Cardiac fibroblast (primary cell): ENCODE results near the gene KIF13A.
"Not testable (repeated sequence)": the region's sequence is repeated elsewhere in the genome, so short reads cannot be mapped to it uniquely, and the experiment has no call there.

Source experiments
- DNase-seq, 2 donors: peaks; one replicate each; pipeline versions ENCODE4 v3.0.0 to v3.0.0-alpha.2; 2010; ENCODE audit warnings: low read depth in 2 of 2
- H3K4me3 ChIP-seq, 2 donors: replicated peaks in 1 of 2; 1 replicate in 1 of 2; 2 replicates in 1 of 2; pipeline ENCODE4 v1.5.1; 2011; ENCODE audit warnings: low read depth in 2 of 2, low read length in 2 of 2, mild to moderate bottlenecking in 2 of 2, moderate library complexity in 1 of 2
- TF ChIP-seq, protein P1 (sequence below): IDR thresholded peaks from one replicate; pipeline ENCODE4 v1.5.1; 2011; ENCODE audit warnings: low read depth, mild to moderate bottlenecking, low read length, inconsistent platforms

Gene KIF13A

DNA sequence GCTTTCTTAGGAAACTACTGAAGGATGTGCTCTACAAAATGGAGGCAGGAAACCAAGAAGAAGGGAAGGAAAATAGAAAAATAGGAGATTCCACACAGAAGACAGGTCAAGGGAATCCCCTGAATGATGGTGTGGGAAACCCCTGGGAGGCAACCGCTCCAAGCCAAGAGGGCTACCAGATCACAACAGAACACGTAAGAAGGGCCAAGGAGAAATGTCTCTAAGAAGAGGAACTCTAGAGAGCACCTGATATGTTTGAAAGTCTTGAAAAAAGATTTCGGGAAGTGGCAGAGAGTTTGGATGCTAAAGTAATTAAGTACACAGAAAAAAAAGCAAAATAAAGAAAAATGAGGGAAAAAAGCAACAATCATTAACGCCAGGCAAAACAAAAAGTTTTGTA lies 7.1 kb downstream of the KIF13A start:
- H3K4me3 ChIP-seq = no peak overlapping the region
- no peak for DNase-seq
- TF ChIP-seq, protein P1, sequence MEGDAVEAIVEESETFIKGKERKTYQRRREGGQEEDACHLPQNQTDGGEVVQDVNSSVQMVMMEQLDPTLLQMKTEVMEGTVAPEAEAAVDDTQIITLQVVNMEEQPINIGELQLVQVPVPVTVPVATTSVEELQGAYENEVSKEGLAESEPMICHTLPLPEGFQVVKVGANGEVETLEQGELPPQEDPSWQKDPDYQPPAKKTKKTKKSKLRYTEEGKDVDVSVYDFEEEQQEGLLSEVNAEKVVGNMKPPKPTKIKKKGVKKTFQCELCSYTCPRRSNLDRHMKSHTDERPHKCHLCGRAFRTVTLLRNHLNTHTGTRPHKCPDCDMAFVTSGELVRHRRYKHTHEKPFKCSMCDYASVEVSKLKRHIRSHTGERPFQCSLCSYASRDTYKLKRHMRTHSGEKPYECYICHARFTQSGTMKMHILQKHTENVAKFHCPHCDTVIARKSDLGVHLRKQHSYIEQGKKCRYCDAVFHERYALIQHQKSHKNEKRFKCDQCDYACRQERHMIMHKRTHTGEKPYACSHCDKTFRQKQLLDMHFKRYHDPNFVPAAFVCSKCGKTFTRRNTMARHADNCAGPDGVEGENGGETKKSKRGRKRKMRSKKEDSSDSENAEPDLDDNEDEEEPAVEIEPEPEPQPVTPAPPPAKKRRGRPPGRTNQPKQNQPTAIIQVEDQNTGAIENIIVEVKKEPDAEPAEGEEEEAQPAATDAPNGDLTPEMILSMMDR = no peak

DNA sequence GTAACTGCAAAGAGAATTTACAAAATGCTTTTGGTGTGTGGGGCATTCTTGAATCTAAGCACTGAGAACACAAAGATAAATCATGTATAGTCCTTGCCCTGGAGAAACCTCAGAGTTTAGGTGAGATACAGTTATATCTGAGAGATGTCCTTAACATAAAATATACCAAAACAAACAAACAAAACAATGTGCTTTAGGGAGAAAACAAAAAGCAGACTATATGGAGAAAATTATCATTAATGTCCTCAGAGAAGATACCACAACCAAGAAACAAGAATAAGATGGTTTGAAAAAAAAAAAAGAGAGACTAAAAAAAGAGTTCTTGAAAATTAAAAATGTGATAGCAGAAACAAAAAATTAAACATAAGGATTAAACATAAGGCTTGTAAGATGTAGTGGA lies 8.0 kb downstream of the KIF13A start:
- TF ChIP-seq, protein P1 = no peak
- no peak for DNase-seq
- H3K4me3 ChIP-seq = no peak overlapping the region

DNA sequence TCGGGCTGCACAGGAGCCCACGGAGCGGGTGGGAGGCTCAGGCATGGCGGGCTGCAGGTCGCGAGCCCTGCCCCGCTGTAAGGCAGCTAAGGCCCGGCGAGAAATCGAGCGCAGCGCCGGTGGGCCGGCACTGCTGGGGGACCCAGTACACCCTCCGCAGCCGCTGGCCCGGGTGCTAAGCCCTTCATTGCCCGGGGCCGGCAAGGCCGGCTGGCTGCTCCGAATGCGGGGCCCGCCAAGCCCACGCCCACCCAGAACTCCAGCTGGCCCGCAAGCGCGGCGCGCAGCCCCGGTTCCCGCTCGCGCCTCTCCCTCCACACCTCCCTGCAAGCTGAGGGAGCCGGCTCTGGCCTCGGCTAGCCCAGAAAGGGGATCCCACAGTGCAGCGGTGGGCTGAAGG lies 11.2 kb downstream of the KIF13A start:
- DNase-seq = not testable (repeated sequence)

DNA sequence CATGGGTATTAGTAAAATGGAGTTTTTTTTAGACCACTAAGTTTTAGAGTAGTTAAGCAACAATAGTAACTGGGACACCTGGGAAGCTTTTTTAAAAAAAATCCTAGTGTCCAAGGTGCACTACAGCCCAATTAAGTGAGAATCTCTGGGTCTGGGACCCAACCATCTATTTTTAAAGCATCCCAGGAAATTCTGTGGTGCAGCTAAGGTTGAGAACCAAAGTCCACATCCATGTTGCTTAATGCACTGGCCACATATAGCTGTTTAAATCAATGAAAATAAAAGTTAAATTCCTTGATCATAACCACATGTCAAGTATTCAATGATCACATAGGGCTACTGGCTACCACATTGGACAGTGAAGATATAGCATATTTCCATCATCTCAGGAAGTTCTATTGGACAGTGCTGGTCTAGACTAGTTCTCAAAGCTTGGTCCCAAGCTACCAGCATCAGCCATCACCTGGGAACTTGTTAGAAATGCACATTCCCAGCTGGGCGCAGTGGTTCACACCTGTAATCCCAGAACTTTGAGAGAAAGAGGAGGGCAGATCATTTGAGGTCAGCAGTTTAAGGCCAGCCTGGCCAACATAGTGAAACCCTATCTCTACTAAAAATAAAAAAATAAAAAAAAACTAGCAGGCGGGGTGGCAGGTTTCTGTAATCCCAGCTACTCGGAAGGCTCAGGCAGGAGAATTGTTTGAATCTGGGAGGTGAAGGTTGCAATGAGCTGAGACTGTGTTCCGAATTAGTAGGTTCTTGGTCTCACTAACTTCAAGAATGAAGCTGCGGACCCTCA lies 12.7 kb downstream of the KIF13A start:
- TF ChIP-seq, protein P1 = no peak
- no peak overlapping the region for H3K4me3 ChIP-seq
- no peak for DNase-seq

More for the DNA sequence above, 11.2 kb downstream of the KIF13A start:
- H3K4me3 ChIP-seq = not testable (repeated sequence)

DNA sequence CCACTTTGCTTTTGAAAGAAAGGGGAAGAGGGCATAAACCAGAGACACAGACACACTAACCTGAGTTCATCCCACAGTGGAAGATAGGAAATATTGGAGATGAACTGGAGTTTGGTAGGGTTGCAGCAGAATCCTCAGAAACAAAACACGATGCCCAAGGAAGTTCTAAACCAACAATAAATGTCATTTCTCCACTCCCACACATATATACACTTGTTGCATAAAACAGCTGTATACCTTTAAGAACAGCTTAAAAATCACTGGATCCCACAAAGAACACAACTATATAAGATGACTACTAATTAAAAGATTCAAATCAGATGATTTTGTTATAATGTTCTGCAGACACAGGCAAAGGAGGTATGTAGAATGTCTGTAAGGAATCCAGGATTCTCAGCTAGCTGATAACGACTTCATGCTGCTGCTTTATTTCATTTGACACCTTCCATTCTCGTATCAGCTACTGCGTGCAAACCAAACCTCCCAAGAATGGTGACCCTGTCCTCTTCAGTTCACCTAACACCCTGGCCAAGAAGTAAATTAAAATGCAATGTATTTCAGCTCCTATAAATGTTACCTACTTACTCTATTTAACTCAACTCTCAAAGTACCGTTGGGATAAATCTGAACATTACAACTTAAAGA lies 14.3 kb downstream of the KIF13A start:
- peak in 1 of 2 donors; percentile 54 for DNase-seq
- H3K4me3 ChIP-seq = no peak overlapping the region
- TF ChIP-seq, protein P1 = no peak

DNA sequence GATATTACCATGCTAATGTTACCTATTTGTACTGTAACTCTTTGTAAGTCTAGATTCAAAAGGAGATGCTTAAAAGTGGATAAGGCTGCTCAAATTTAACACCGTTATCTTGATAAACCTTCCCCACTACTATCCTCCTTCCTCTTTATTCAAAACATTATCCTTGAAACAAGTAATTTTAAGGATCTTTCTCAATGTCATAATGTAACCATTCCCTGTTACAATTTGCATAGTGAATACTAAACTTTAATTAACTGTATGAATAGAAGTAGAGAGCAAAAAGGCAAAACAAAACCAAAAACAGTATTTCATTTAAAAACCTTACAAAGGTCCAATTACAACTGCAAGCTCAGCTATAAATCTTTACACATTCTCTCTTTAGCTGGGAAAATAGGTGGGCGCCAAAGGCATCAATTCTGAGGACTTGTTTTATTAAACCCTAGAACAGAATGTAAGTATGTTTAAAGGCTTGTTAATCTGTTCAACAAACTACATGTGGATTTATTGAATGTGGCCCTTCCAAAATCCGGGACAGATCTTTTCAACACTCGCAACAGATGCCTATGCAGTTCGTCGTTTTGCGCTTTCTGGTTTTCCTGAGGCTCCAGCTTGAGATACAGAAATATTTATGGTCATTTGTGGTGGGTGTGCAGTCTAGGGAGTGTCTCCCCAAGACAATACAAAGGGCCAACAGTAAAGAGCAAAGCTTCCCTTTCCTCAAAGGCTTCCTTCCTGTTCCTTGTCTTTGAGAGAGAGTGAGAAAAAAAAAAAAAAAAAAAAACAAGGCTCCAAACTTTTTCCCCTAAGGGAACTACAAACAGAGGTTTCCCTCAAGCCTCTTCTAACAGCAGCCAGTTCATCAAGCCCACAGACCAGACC lies 15.1 kb downstream of the KIF13A start:
- TF ChIP-seq, protein P1 = no peak
- H3K4me3 ChIP-seq = no peak overlapping the region
- no peak for DNase-seq
